ENCODE results near the gene ROPN1L. TPM values are rescaled to one million over a fixed set of nuclear protein-coding genes. Genes with fewer than 3 reads are reported as not detected.
A peak's percentile ranks its signal among the peaks of the same experiment; 100 is the strongest.

The ROPN1L gene
- total RNA-seq, 1 donor from 2014 or later = 11.5 TPM

GRCh38 chr5:10459080-10460055, 17.7 kb downstream of the ROPN1L start:
- DNase-seq = no peak
- intact Hi-C loops (cut with DNase I) = no loop called here
- no peak for TF ChIP-seq CTCF (IDR thresholded peaks at IDR 0.05)

DNA sequence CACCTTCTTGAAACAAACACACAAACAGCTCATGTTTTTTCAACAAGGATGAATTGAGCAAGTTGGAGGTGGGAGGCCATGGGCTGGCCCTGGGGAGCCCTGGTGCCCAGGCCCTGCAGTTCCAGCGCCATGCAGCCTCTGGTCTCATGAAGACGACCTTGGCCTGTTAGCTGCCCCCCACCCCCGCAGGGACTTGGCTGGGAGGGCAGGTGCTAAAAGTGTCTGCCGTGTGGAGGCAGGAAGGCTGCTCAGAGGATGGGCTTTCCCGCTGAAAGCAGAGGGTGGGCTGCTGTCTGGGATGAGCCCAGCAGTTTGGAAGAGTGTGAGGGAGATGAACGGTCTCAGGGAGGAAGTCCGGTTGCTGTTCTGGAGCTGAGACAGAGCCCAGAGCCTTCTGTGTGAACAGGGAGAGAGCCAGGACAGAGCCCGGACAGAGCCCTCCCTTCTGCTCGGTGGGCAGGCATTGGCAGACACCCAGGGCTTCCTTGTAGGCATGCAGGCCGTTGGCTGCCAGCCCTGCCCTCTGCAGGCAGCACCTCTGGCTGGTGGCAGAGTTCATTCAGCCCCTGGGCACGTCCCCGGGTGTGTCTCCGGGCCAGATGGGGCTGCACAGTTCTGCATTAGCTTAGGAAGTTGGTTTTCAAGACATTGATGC, 18.7 kb downstream of the ROPN1L start:
- intact Hi-C loops (cut with DNase I) = no loop called here
- H3K4me1 ChIP-seq = peaks cover 34% of the 10 kb centered on the region
- no peaks in the 10 kb centered on the region for H3K27me3 ChIP-seq (ENCODE audit: low read depth)
- no peaks in the 10 kb centered on the region for H3K9me3 ChIP-seq
- H3K4me3 ChIP-seq = no peak overlapping the region
- H3K27ac ChIP-seq = no peak overlapping the region
- ATAC-seq (peak; percentile 16 to 19), DNase-seq (no peak)
- no peak for TF ChIP-seq CTCF (IDR thresholded peaks at IDR 0.05)
- H3K36me3 ChIP-seq = no peaks in the 10 kb centered on the region

More at GRCh38 chr5:10459080-10460055, 17.7 kb downstream of the ROPN1L start:
- no peak for ATAC-seq
- H3K27me3 ChIP-seq (ENCODE audit: low read depth) = no peaks in the 10 kb centered on the region
- H3K27ac ChIP-seq = no peak overlapping the region
- peaks cover 34% of the 10 kb centered on the region for H3K4me1 ChIP-seq
- H3K4me3 ChIP-seq = no peak overlapping the region
- no peaks in the 10 kb centered on the region for H3K9me3 ChIP-seq
- H3K36me3 ChIP-seq = no peaks in the 10 kb centered on the region

DNA sequence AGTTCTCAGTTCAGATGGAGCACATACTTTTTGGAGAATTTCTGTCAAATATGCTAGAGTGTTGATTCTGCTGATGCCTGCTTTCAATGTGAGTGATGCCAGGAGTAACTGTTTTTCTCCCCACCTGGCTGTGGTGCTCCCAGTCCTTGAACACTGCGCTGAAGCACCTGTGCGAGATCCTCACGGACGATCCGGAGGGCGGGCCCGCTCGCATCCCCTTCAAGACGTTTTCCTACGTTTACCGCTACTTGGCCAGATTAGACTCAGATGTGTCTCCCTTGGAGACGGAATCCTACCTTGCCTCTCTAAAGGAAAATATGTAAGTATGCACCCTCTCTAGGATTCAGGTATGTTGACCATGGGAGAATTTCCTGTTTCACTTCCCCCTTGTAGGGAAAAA, 19.4 kb downstream of the ROPN1L start:
- Histone ChIP-seq H3K4me3 (no peak overlapping the region), H3K27me3 (ENCODE audit: low read depth) (no peaks in the 10 kb centered on the region), H3K36me3 (no peaks in the 10 kb centered on the region), H3K27ac (no peak overlapping the region), H3K4me1 (peaks cover 34% of the 10 kb centered on the region), H3K9me3 (no peaks in the 10 kb centered on the region)
- ATAC-seq = no peak
- DNase-seq = no peak
- intact Hi-C loops (cut with DNase I) = no loop called here
- no peak for TF ChIP-seq CTCF (IDR thresholded peaks at IDR 0.05)

- H3K36me3 ChIP-seq = no peaks in the 10 kb centered on the region
- peaks cover 28% of the 10 kb centered on the region for H3K4me1 ChIP-seq
- no peak overlapping the region for H3K27ac ChIP-seq
- TF ChIP-seq CTCF (IDR thresholded peaks at IDR 0.05) = no peak
- no peaks in the 10 kb centered on the region for H3K9me3 ChIP-seq
- no peak overlapping the region for H3K4me3 ChIP-seq
- DNase-seq (no peak), ATAC-seq (no peak)
- intact Hi-C loops (cut with DNase I) = no loop called here
- H3K27me3 ChIP-seq (ENCODE audit: low read depth) = no peaks in the 10 kb centered on the region
Measured at GRCh38 chr5:10461904-10462555, 20.4 kb downstream of the ROPN1L start.

GRCh38 chr5:10463566-10463965, 21.9 kb downstream of the ROPN1L start:
- no peak for DNase-seq

More at GRCh38 chr5:10463566-10463965, 21.9 kb downstream of the ROPN1L start:
- H3K4me1 ChIP-seq = peaks cover 29% of the 10 kb centered on the region
- intact Hi-C loops (cut with DNase I) = no loop called here
- no peaks in the 10 kb centered on the region for H3K9me3 ChIP-seq
- no peak overlapping the region for H3K4me3 ChIP-seq
- no peak for TF ChIP-seq CTCF (IDR thresholded peaks at IDR 0.05)
- H3K27me3 ChIP-seq (ENCODE audit: low read depth) = no peaks in the 10 kb centered on the region
- ATAC-seq = no peak
- no peaks in the 10 kb centered on the region for H3K36me3 ChIP-seq
- H3K27ac ChIP-seq = no peak overlapping the region
